Measurements from ENCODE around the gene DLX5. TPM values are rescaled to one million over a fixed set of nuclear protein-coding genes. Genes with fewer than 3 reads are reported as not detected.

The DLX5 gene
- total RNA-seq, 4 donors from 2014 or later = not detected

DNA sequence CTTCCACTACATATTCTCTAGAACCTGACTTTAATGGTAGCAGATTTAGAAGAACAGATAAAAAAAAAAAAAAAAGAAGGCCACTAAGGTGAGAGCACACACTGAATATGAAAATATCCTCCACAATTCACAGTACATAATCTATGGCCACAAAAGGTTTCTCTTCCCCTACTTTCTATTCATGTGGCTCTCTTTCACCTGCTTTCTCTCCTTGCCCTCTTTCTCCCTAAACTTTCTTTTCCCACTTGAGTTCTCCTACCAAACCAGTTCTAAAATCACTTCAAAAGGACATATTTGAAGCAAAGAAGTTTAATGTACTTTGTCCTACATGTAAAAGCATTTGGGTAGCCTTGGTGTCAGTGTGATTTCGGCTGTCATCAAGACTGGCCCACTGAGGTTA is 37.7 kb downstream of the DLX5 start:
- in situ Hi-C loops (cut with MboI; ENCODE audit: low pct_ligation_motif_present in 1 of 4, low pct_unique_long_range_greater_than_20kb in 1 of 4, low sequenced_read_pairs in 3 of 4) = no loop called here
- peaks cover 73% of the 10 kb centered on the region for H3K27me3 ChIP-seq
- no peaks in the 10 kb centered on the region for H3K9me3 ChIP-seq
- intact Hi-C loops (cut with DNase I; ENCODE audit: low total_unique reads) = no loop called here
- no peak overlapping the region for H3K27ac ChIP-seq
- 57 to 61% methylated on average over 1 of the region's 1 CpG for WGBS, 2 donors (ENCODE audit: low coverage in 1 of 2)
- DNase-seq = no peak
- no peak overlapping the region for H3K4me3 ChIP-seq
- no peaks in the 10 kb centered on the region for H3K36me3 ChIP-seq
- TF ChIP-seq POLR2AphosphoS5 (IDR thresholded peaks at IDR 0.05) (no peak), POLR2A (IDR thresholded peaks at IDR 0.05) (no peak), EP300 (IDR thresholded peaks at IDR 0.05; ENCODE audit: low read depth) (no peak)
- TF ChIP-seq, protein P1, sequence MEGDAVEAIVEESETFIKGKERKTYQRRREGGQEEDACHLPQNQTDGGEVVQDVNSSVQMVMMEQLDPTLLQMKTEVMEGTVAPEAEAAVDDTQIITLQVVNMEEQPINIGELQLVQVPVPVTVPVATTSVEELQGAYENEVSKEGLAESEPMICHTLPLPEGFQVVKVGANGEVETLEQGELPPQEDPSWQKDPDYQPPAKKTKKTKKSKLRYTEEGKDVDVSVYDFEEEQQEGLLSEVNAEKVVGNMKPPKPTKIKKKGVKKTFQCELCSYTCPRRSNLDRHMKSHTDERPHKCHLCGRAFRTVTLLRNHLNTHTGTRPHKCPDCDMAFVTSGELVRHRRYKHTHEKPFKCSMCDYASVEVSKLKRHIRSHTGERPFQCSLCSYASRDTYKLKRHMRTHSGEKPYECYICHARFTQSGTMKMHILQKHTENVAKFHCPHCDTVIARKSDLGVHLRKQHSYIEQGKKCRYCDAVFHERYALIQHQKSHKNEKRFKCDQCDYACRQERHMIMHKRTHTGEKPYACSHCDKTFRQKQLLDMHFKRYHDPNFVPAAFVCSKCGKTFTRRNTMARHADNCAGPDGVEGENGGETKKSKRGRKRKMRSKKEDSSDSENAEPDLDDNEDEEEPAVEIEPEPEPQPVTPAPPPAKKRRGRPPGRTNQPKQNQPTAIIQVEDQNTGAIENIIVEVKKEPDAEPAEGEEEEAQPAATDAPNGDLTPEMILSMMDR (IDR thresholded peaks at IDR 0.05) = no peak
- H3K4me1 ChIP-seq = no peaks in the 10 kb centered on the region

DNA sequence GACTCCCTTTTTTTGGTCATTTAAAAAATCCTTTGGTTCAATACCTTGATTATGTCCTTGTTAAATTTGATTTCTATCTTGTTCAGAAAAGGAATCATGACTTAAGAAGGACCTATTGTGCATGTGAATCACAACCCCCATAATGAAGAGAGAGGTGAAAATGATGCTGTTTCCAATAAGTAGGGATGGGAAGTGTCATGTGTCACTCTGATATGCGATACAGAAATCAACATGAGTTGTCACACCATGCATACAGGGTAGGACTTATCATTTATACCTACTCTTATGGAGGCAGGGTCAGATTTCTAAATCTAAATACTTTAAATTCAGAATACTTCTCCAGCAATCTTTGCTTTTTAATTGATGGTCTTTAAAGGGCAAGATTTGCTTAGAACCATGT is 38.6 kb downstream of the DLX5 start:
- intact Hi-C loops (cut with DNase I; ENCODE audit: low total_unique reads) = no loop called here
- Histone ChIP-seq H3K27me3 (peaks cover 64% of the 10 kb centered on the region), H3K36me3 (no peaks in the 10 kb centered on the region), H3K9me3 (no peaks in the 10 kb centered on the region), H3K4me1 (no peaks in the 10 kb centered on the region), H3K4me3 (no peak overlapping the region), H3K27ac (no peak overlapping the region)
- in situ Hi-C loops (cut with MboI; ENCODE audit: low pct_ligation_motif_present in 1 of 4, low pct_unique_long_range_greater_than_20kb in 1 of 4, low sequenced_read_pairs in 3 of 4) = no loop called here
- no peak for DNase-seq
- TF ChIP-seq, protein P1 (IDR thresholded peaks at IDR 0.05) = no peak
- TF ChIP-seq EP300 (IDR thresholded peaks at IDR 0.05; ENCODE audit: low read depth) (no peak), POLR2A (IDR thresholded peaks at IDR 0.05) (no peak), POLR2AphosphoS5 (IDR thresholded peaks at IDR 0.05) (no peak)
- 44 to 56% methylated on average over 1 of the region's 1 CpG for WGBS, 2 donors (ENCODE audit: low coverage in 1 of 2)

DNA sequence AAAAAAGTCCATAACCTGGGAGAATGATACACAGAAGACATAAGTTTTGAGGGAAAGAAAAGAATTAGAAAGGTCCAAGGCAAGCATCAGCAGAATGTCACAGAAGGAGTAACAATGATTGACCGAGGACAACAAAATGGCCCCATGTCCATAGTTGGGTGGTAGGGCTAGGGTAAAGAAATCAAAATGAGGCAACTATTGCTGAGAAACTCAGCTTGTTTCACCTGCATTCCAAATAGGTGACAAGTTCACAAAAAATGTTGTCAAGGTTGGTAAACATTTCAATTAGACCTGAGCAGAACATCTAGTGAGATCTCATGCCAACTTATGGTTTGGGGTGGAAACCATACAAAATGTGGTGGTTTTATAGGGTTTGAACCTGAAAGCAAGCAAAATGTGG is 42.0 kb downstream of the DLX5 start:
- Histone ChIP-seq H3K36me3 (no peaks in the 10 kb centered on the region), H3K27ac (no peak overlapping the region), H3K9me3 (no peaks in the 10 kb centered on the region), H3K4me1 (no peaks in the 10 kb centered on the region), H3K4me3 (no peak overlapping the region), H3K27me3 (peaks cover 30% of the 10 kb centered on the region)
- TF ChIP-seq, protein P1 (IDR thresholded peaks at IDR 0.05) = no peak
- TF ChIP-seq POLR2AphosphoS5 (IDR thresholded peaks at IDR 0.05) = no peak
- no peak for TF ChIP-seq POLR2A (IDR thresholded peaks at IDR 0.05)
- no peak for TF ChIP-seq EP300 (IDR thresholded peaks at IDR 0.05; ENCODE audit: low read depth)
- whole genome bisulfite sequencing, 2 donors (ENCODE audit: low coverage in 1 of 2) = 96% methylated on average over 1 of the region's 1 CpG; no CpG with 5 or more reads in 1 of the 2 donors
- no peak for DNase-seq
- in situ Hi-C loops (cut with MboI; ENCODE audit: low pct_ligation_motif_present in 1 of 4, low pct_unique_long_range_greater_than_20kb in 1 of 4, low sequenced_read_pairs in 3 of 4) = no loop called here
- intact Hi-C loops (cut with DNase I; ENCODE audit: low total_unique reads) = no loop called here

DNA sequence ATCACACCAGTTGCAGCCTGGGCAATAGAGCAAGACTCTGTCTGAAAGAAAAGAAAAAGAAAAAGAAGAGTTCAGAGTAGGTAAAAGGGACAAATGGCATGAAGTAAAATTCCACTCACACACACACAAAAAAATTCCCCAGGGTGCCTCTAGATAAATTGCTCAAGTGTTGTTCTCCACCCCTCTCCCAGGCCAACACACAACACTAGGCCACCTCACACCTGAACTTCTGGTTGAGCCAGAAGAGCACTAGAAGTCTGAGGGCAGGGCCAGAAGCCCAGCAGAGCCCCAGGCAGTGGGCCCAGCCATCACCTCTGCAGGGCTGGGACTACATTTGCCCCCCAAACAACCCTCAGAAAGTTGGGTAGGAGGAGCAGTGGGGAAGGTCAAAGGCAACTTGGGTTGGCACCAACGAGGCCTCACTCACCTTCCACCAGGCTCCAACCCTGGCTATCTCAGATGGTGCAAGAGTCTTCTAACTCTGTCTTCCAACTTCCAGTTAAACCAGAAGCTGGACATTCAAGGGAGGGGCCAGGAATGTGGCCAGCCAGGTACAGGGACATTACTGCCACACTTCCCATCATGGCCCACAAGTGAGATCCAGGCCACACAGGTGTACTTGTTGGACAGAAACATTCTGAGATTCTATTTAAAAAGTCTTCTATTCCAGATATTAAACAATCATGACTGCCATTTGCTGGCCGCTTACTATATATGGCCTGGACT is 44.9 kb downstream of the DLX5 start:
- TF ChIP-seq POLR2A (IDR thresholded peaks at IDR 0.05) = no peak
- no peak for TF ChIP-seq POLR2AphosphoS5 (IDR thresholded peaks at IDR 0.05)
- intact Hi-C loops (cut with DNase I; ENCODE audit: low total_unique reads) = no loop called here
- in situ Hi-C loops (cut with MboI; ENCODE audit: low pct_ligation_motif_present in 1 of 4, low pct_unique_long_range_greater_than_20kb in 1 of 4, low sequenced_read_pairs in 3 of 4) = no loop called here
- 79% methylated on average over 2 of the region's 2 CpGs; no CpG with 5 or more reads in 1 of the 2 donors for WGBS, 2 donors (ENCODE audit: low coverage in 1 of 2)
- no peak for DNase-seq
- H3K27me3 ChIP-seq = peaks cover 2% of the 10 kb centered on the region
- H3K4me1 ChIP-seq = no peaks in the 10 kb centered on the region
- no peaks in the 10 kb centered on the region for H3K9me3 ChIP-seq
- no peak overlapping the region for H3K4me3 ChIP-seq
- H3K27ac ChIP-seq = no peak overlapping the region
- H3K36me3 ChIP-seq = no peaks in the 10 kb centered on the region

DNA sequence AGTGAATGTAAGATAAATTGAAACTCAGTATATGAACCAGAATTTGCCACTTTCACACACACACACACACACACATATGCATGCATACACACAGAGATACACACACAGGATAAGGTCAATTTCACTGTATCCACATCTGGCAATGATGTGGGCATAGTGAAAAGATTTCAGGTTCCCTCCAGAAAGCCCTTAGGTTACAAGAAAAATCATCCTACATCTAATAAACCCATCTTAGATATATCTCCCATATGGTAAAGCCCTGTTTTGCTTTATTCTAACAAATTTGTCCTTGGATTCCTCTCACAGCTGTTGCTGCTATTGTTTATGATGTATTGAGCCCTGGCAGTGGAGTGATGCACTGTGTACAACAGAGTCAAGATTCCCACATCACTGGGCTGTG is 47.2 kb downstream of the DLX5 start:
- TF ChIP-seq POLR2A (IDR thresholded peaks at IDR 0.05) (no peak), EP300 (IDR thresholded peaks at IDR 0.05; ENCODE audit: low read depth) (no peak), POLR2AphosphoS5 (IDR thresholded peaks at IDR 0.05) (no peak)
- TF ChIP-seq, protein P1 (IDR thresholded peaks at IDR 0.05) = no peak
- in situ Hi-C loops (cut with MboI; ENCODE audit: low pct_ligation_motif_present in 1 of 4, low pct_unique_long_range_greater_than_20kb in 1 of 4, low sequenced_read_pairs in 3 of 4) (no loop called here), intact Hi-C loops (cut with DNase I; ENCODE audit: low total_unique reads) (no loop called here)
- H3K9me3 ChIP-seq = no peaks in the 10 kb centered on the region
- DNase-seq = no peak
- no peaks in the 10 kb centered on the region for H3K27me3 ChIP-seq
- no peak overlapping the region for H3K4me3 ChIP-seq
- no peaks in the 10 kb centered on the region for H3K4me1 ChIP-seq
- H3K36me3 ChIP-seq = no peaks in the 10 kb centered on the region
- no peak overlapping the region for H3K27ac ChIP-seq

Measured in transverse colon (tissue), 4 donors.